Measurements from ENCODE around the gene B3GALNT1.
"Not testable (repeated sequence)": the region's sequence is repeated elsewhere in the genome, so short reads cannot be mapped to it uniquely, and the experiment has no call there.

B3GALNT1 gene

GRCh38 chr3:161072751-161073150 lies 32.4 kb downstream of the B3GALNT1 start:
- DNase-seq = no peak

- DNase-seq = no peak
Observed at GRCh38 chr3:161072211-161072621, 32.9 kb downstream of the B3GALNT1 start.

- DNase-seq = no peak
Observed at GRCh38 chr3:161070980-161071663, 34.0 kb downstream of the B3GALNT1 start.

- DNase-seq = no peak
Observed at GRCh38 chr3:161070252-161070930, 34.8 kb downstream of the B3GALNT1 start.

- DNase-seq = peak; percentile 32
Observed at GRCh38 chr3:161069511-161070251, 35.5 kb downstream of the B3GALNT1 start.

GRCh38 chr3:161067335-161067734 lies 37.8 kb downstream of the B3GALNT1 start:
- no peak for DNase-seq

- DNase-seq = no peak
Observed at GRCh38 chr3:161066930-161067329, 38.2 kb downstream of the B3GALNT1 start.

GRCh38 chr3:161064413-161064812 lies 40.7 kb downstream of the B3GALNT1 start:
- no peak for DNase-seq

- no peak for DNase-seq
Observed at GRCh38 chr3:161054860-161055604, 50.1 kb downstream of the B3GALNT1 start.

GRCh38 chr3:161051856-161052255 lies 53.3 kb downstream of the B3GALNT1 start:
- no peak for DNase-seq

GRCh38 chr3:161050935-161051334 lies 54.2 kb downstream of the B3GALNT1 start:
- DNase-seq = no peak

- DNase-seq = no peak
Observed at GRCh38 chr3:161049683-161050248, 55.4 kb downstream of the B3GALNT1 start.

GRCh38 chr3:161043336-161044035 lies 61.7 kb downstream of the B3GALNT1 start:
- DNase-seq = no peak

- DNase-seq = no peak
Observed at GRCh38 chr3:161042023-161042501, 63.1 kb downstream of the B3GALNT1 start.

- DNase-seq = no peak
Observed at GRCh38 chr3:161038725-161039124, 66.4 kb downstream of the B3GALNT1 start.

GRCh38 chr3:161035711-161036110 lies 69.4 kb downstream of the B3GALNT1 start:
- no peak for DNase-seq

- DNase-seq = not testable (repeated sequence)
Observed at GRCh38 chr3:161034913-161035550, 70.1 kb downstream of the B3GALNT1 start.
